ENCODE data around the gene DAPK1.

Gene DAPK1

DNA sequence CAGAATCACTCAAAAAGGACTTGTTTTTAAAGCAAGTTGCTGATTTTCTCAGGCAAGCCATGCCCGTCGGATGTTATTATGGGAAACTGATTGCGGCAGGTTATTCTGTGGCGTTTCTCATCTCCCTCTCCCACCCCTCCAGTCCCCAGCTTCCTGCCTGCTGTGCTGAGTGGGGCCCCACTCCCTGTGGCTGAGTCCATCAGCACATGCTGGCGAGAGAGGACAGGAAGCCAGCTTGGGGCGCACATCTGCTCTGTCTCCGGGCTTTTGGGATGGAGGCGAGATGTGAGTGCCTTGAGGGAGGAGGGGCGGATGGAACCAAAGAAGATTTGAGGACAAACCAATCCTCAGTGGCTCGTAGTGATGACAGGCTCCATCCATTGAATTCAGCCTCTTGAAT, 108.0 kb downstream of the DAPK1 start:
- Histone ChIP-seq H3K27me3 (ENCODE audit: low read depth, low read length) (no peaks in the 10 kb centered on the region), H3K4me2 (ENCODE audit: low read length) (no peak overlapping the region), H4K20me1 (ENCODE audit: insufficient read depth, low read length) (no peaks in the 10 kb centered on the region), H3K9ac (ENCODE audit: low read length) (no peak overlapping the region), H2AFZ (ENCODE audit: low read depth, low read length) (no peak overlapping the region), H3K4me3 (ENCODE audit: low read length) (no peak overlapping the region), H3K27ac (ENCODE audit: low read length) (no peak overlapping the region), H3K9me3 (ENCODE audit: insufficient read depth, low read length) (no peaks in the 10 kb centered on the region), H3K79me2 (ENCODE audit: low read length) (no peaks in the 10 kb centered on the region), H3K36me3 (replicated peaks; ENCODE audit: low read depth, low read length) (no peaks in the 10 kb centered on the region), H3K4me1 (ENCODE audit: low read length) (no peaks in the 10 kb centered on the region)
- no peak for TF ChIP-seq EZH2phosphoT487 (IDR thresholded peaks at IDR 0.05; ENCODE audit: low read depth)
- TF ChIP-seq, protein P1, sequence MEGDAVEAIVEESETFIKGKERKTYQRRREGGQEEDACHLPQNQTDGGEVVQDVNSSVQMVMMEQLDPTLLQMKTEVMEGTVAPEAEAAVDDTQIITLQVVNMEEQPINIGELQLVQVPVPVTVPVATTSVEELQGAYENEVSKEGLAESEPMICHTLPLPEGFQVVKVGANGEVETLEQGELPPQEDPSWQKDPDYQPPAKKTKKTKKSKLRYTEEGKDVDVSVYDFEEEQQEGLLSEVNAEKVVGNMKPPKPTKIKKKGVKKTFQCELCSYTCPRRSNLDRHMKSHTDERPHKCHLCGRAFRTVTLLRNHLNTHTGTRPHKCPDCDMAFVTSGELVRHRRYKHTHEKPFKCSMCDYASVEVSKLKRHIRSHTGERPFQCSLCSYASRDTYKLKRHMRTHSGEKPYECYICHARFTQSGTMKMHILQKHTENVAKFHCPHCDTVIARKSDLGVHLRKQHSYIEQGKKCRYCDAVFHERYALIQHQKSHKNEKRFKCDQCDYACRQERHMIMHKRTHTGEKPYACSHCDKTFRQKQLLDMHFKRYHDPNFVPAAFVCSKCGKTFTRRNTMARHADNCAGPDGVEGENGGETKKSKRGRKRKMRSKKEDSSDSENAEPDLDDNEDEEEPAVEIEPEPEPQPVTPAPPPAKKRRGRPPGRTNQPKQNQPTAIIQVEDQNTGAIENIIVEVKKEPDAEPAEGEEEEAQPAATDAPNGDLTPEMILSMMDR (IDR thresholded peaks at IDR 0.05; ENCODE audit: low read depth, low read length), result no peak

DNA sequence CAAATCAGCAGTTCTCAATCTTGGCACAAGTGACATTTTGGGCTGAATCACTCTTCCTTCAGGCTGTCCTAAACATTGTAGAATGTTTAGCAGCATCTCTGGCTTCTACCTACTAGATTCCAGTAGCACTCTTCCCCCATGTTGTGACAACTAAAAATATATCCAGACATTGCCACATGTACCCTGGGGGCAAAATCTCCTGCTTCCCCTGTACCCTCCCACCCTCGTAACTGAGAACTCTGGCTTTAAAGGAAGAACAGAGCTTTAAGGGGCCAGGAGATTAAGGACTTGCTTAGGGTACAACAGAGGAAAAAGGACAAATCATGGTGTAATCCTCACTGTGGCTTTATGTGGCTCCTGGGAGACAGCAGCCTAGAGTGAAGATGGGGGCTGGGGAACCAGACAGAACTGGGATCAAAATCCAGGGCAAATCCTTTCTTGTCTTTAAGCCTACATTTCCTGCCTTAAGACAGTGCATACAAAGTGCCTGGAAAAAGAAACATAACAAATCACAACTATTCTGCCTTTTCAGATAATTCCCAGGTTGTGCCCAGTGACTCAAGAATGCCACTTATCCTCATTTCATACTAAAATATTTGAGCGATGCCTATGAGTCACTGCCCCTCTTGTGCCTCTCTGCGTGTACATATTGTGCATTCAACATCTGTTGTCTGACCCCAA, 109.3 kb downstream of the DAPK1 start:
- Histone ChIP-seq H3K27ac (ENCODE audit: low read length) (no peak overlapping the region), H3K36me3 (replicated peaks; ENCODE audit: low read depth, low read length) (no peaks in the 10 kb centered on the region), H3K79me2 (ENCODE audit: low read length) (no peaks in the 10 kb centered on the region), H3K4me1 (ENCODE audit: low read length) (no peaks in the 10 kb centered on the region), H3K9ac (ENCODE audit: low read length) (no peak overlapping the region), H3K27me3 (ENCODE audit: low read depth, low read length) (no peaks in the 10 kb centered on the region), H2AFZ (ENCODE audit: low read depth, low read length) (no peak overlapping the region), H3K4me3 (ENCODE audit: low read length) (no peak overlapping the region), H3K9me3 (ENCODE audit: insufficient read depth, low read length) (no peaks in the 10 kb centered on the region), H4K20me1 (ENCODE audit: insufficient read depth, low read length) (no peaks in the 10 kb centered on the region), H3K4me2 (ENCODE audit: low read length) (no peak overlapping the region)
- TF ChIP-seq, protein P1 (IDR thresholded peaks at IDR 0.05; ENCODE audit: low read depth, low read length), result no peak
- TF ChIP-seq EZH2phosphoT487 (IDR thresholded peaks at IDR 0.05; ENCODE audit: low read depth), result no peak

DNA sequence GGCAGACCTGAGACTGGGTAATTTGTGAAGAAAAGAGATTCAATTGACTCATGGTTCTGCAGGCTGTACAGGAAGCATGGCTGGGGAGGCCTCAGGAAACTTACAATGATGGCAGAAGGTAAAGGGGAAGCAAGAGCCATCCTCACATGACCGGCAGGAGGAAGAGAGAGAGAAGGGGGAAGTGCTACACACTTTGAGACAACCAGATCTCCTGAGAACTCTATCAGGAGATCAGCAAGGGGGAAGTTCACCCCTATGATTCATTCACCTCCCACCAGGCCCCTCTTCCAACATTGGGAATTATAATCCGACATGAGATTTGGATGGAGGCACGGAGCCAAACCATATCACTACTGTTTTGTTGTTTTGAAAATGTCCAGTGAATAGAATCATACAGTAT, 110.2 kb downstream of the DAPK1 start:
- no peak overlapping the region for H3K4me3 ChIP-seq (ENCODE audit: low read length)
- H3K27me3 ChIP-seq (ENCODE audit: low read depth, low read length), result no peaks in the 10 kb centered on the region
- no peaks in the 10 kb centered on the region for H3K36me3 ChIP-seq (replicated peaks; ENCODE audit: low read depth, low read length)
- H3K27ac ChIP-seq (ENCODE audit: low read length), result no peak overlapping the region
- no peak overlapping the region for H3K9ac ChIP-seq (ENCODE audit: low read length)
- H3K4me2 ChIP-seq (ENCODE audit: low read length), result no peak overlapping the region
- no peaks in the 10 kb centered on the region for H3K9me3 ChIP-seq (ENCODE audit: insufficient read depth, low read length)
- H4K20me1 ChIP-seq (ENCODE audit: insufficient read depth, low read length), result no peaks in the 10 kb centered on the region
- H2AFZ ChIP-seq (ENCODE audit: low read depth, low read length), result no peak overlapping the region
- no peaks in the 10 kb centered on the region for H3K79me2 ChIP-seq (ENCODE audit: low read length)
- TF ChIP-seq, protein P1 (IDR thresholded peaks at IDR 0.05; ENCODE audit: low read depth, low read length), result no peak
- no peak for TF ChIP-seq EZH2phosphoT487 (IDR thresholded peaks at IDR 0.05; ENCODE audit: low read depth)
- H3K4me1 ChIP-seq (ENCODE audit: low read length), result no peaks in the 10 kb centered on the region

DNA sequence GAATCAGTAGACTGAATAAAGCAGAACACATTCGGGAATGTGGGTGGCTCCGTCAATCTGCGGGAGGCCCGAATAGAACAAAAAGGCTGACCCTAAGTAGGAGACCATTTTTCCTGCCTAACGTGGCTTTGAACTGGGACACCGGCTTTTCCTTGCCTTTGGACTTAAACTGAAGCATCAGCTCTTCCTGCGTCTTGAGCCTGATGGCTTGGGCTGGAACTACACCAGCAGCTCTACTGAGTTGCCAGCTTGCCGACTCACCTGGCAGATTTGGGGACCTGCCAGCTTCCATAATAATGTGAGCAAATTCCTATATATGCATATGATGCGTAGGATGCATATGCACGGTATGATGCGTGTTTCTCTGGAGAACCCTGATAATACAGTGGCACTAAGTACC, 111.3 kb downstream of the DAPK1 start:
- no peaks in the 10 kb centered on the region for H3K36me3 ChIP-seq (replicated peaks; ENCODE audit: low read depth, low read length)
- H3K4me2 ChIP-seq (ENCODE audit: low read length), result no peak overlapping the region
- no peak overlapping the region for H3K4me3 ChIP-seq (ENCODE audit: low read length)
- H3K9ac ChIP-seq (ENCODE audit: low read length), result no peak overlapping the region
- H3K4me1 ChIP-seq (ENCODE audit: low read length), result no peaks in the 10 kb centered on the region
- H4K20me1 ChIP-seq (ENCODE audit: insufficient read depth, low read length), result no peaks in the 10 kb centered on the region
- H3K9me3 ChIP-seq (ENCODE audit: insufficient read depth, low read length), result no peaks in the 10 kb centered on the region
- no peak overlapping the region for H3K27ac ChIP-seq (ENCODE audit: low read length)
- H3K79me2 ChIP-seq (ENCODE audit: low read length), result no peaks in the 10 kb centered on the region
- no peak for TF ChIP-seq EZH2phosphoT487 (IDR thresholded peaks at IDR 0.05; ENCODE audit: low read depth)
- TF ChIP-seq, protein P1 (IDR thresholded peaks at IDR 0.05; ENCODE audit: low read depth, low read length), result no peak
- no peaks in the 10 kb centered on the region for H3K27me3 ChIP-seq (ENCODE audit: low read depth, low read length)
- H2AFZ ChIP-seq (ENCODE audit: low read depth, low read length), result no peak overlapping the region
